ENCODE results near the gene MFSD12.

Gene MFSD12

GRCh38 chr19:3604227-3604986 lies 47.0 kb upstream of the MFSD12 start:
- H3K27ac ChIP-seq (ENCODE audit: low read depth, low read length) = no peak overlapping the region
- no peak overlapping the region for H3K4me2 ChIP-seq (ENCODE audit: low read depth, low read length, poor library complexity, severe bottlenecking)
- H3K4me3 ChIP-seq (ENCODE audit: insufficient read depth, low read length, poor library complexity, severe bottlenecking) = no peak overlapping the region

GRCh38 chr19:3603121-3603811 lies 45.9 kb upstream of the MFSD12 start:
- H3K9me2 ChIP-seq (replicated peaks; ENCODE audit: insufficient read depth, low read length) = no peaks in the 10 kb centered on the region
- H3K27ac ChIP-seq (ENCODE audit: low read depth, low read length) = no peak overlapping the region
- H2AFZ ChIP-seq (ENCODE audit: low read depth, low read length, severe bottlenecking) = no peak overlapping the region
- no peaks in the 10 kb centered on the region for H3K27me3 ChIP-seq (ENCODE audit: low read length)
- TF ChIP-seq EZH2phosphoT487 (conservative IDR thresholded peaks at IDR 0.05; ENCODE audit: low read length) (no peak), CTCF (IDR thresholded peaks at IDR 0.05; ENCODE audit: insufficient read depth, low read length, poor library complexity, severe bottlenecking) (no peak)
- H3K4me3 ChIP-seq (ENCODE audit: insufficient read depth, low read length, poor library complexity, severe bottlenecking) = no peak overlapping the region
- no peaks in the 10 kb centered on the region for H3K79me2 ChIP-seq (ENCODE audit: insufficient read depth, low read length)
- H3K36me3 ChIP-seq (ENCODE audit: low read length) = no peaks in the 10 kb centered on the region
- no peaks in the 10 kb centered on the region for H4K20me1 ChIP-seq (ENCODE audit: low read depth, low read length)
- no peak overlapping the region for H3K9ac ChIP-seq (ENCODE audit: low read length)
- H3F3A ChIP-seq (ENCODE audit: insufficient read depth) = no peaks in the 10 kb centered on the region
- no peaks in the 10 kb centered on the region for H3K9me3 ChIP-seq (ENCODE audit: insufficient read depth, low read length)
- H3K4me2 ChIP-seq (ENCODE audit: low read depth, low read length, poor library complexity, severe bottlenecking) = no peak overlapping the region

More at GRCh38 chr19:3604227-3604986, 47.0 kb upstream of the MFSD12 start:
- Histone ChIP-seq H2AFZ (ENCODE audit: low read depth, low read length, severe bottlenecking) (no peak overlapping the region), H3K9ac (ENCODE audit: low read length) (no peak overlapping the region), H3K9me3 (ENCODE audit: insufficient read depth, low read length) (no peaks in the 10 kb centered on the region), H3K79me2 (ENCODE audit: insufficient read depth, low read length) (no peaks in the 10 kb centered on the region), H3K9me2 (replicated peaks; ENCODE audit: insufficient read depth, low read length) (no peaks in the 10 kb centered on the region), H3K27me3 (ENCODE audit: low read length) (no peaks in the 10 kb centered on the region), H3F3A (ENCODE audit: insufficient read depth) (no peaks in the 10 kb centered on the region), H4K20me1 (ENCODE audit: low read depth, low read length) (no peaks in the 10 kb centered on the region), H3K36me3 (ENCODE audit: low read length) (no peaks in the 10 kb centered on the region)
- TF ChIP-seq CTCF (IDR thresholded peaks at IDR 0.05; ENCODE audit: insufficient read depth, low read length, poor library complexity, severe bottlenecking) = no peak
- TF ChIP-seq EZH2phosphoT487 (conservative IDR thresholded peaks at IDR 0.05; ENCODE audit: low read length) = no peak

GRCh38 chr19:3601021-3601420 lies 43.6 kb upstream of the MFSD12 start:
- H4K20me1 ChIP-seq (ENCODE audit: low read depth, low read length) = no peaks in the 10 kb centered on the region
- H3K9me2 ChIP-seq (replicated peaks; ENCODE audit: insufficient read depth, low read length) = no peaks in the 10 kb centered on the region
- H3K27me3 ChIP-seq (ENCODE audit: low read length) = no peaks in the 10 kb centered on the region
- H2AFZ ChIP-seq (ENCODE audit: low read depth, low read length, severe bottlenecking) = no peak overlapping the region
- H3K4me2 ChIP-seq (ENCODE audit: low read depth, low read length, poor library complexity, severe bottlenecking) = no peak overlapping the region
- no peaks in the 10 kb centered on the region for H3K9me3 ChIP-seq (ENCODE audit: insufficient read depth, low read length)
- H3K79me2 ChIP-seq (ENCODE audit: insufficient read depth, low read length) = no peaks in the 10 kb centered on the region
- TF ChIP-seq EZH2phosphoT487 (conservative IDR thresholded peaks at IDR 0.05; ENCODE audit: low read length) = no peak
- TF ChIP-seq CTCF (IDR thresholded peaks at IDR 0.05; ENCODE audit: insufficient read depth, low read length, poor library complexity, severe bottlenecking) = no peak
- no peaks in the 10 kb centered on the region for H3F3A ChIP-seq (ENCODE audit: insufficient read depth)
- H3K4me3 ChIP-seq (ENCODE audit: insufficient read depth, low read length, poor library complexity, severe bottlenecking) = no peak overlapping the region
- no peak overlapping the region for H3K9ac ChIP-seq (ENCODE audit: low read length)
- H3K36me3 ChIP-seq (ENCODE audit: low read length) = no peaks in the 10 kb centered on the region
- H3K27ac ChIP-seq (ENCODE audit: low read depth, low read length) = no peak overlapping the region
